Lung (tissue), 12 donors: ENCODE results near the gene STXBP5L. TPM values are rescaled to one million over a fixed set of nuclear protein-coding genes. Genes with fewer than 3 reads are reported as not detected.
"Not testable (repeated sequence)": the region's sequence is repeated elsewhere in the genome, so short reads cannot be mapped to it uniquely, and the experiment has no call there.

ENCODE experiments used
- ATAC-seq: fragments of 200-7000 bp; cut with Tn5 transposase; one replicate; pipeline ENCODE4 v1.9.1; 2020; ENCODE audit warnings: moderate number of reproducible peaks; ENCODE audit not compliant: insufficient read depth, low FRiP score
- DNase-seq, 3 donors: peaks; one replicate each; pipeline ENCODE4 v3.0.0-alpha.2; 2013 to 2017
- H3K27ac ChIP-seq, 2 donors: one replicate each; pipeline ENCODE4 v1.5.1; 2013; ENCODE audit warnings: mild to moderate bottlenecking in 2 of 2, moderate library complexity in 2 of 2, control low read depth in 1 of 2, inconsistent platforms in 1 of 2, low read depth in 1 of 2, low read length in 1 of 2
- H3K27me3 ChIP-seq, 3 donors: one replicate each; pipeline ENCODE4 v1.5.1; 2013; ENCODE audit warnings: low read length in 2 of 3; ENCODE audit not compliant: control insufficient read depth in 3 of 3, insufficient read depth in 3 of 3
- H3K36me3 ChIP-seq, 4 donors: one replicate each; pipeline ENCODE4 v1.5.1; 2013; ENCODE audit warnings: low read length in 4 of 4, mild to moderate bottlenecking in 1 of 4, moderate library complexity in 1 of 4; ENCODE audit not compliant: control insufficient read depth in 4 of 4, insufficient read depth in 4 of 4
- H3K4me1 ChIP-seq, 5 donors: one replicate each; pipeline ENCODE4 v1.5.1; 2013; ENCODE audit warnings: low read length in 5 of 5, mild to moderate bottlenecking in 2 of 5, moderate library complexity in 1 of 5; ENCODE audit not compliant: control insufficient read depth in 5 of 5, insufficient read depth in 5 of 5
- H3K4me3 ChIP-seq: one replicate; pipeline ENCODE4 v1.5.1; 2013; ENCODE audit warnings: mild to moderate bottlenecking, control low read depth, moderate library complexity
- H3K9ac ChIP-seq, 2 donors: one replicate each; pipeline ENCODE4 v1.5.1; 2013; ENCODE audit warnings: low read length in 2 of 2, control low read depth in 1 of 2; ENCODE audit not compliant: insufficient read depth in 1 of 2
- H3K9me3 ChIP-seq, 4 donors: one replicate each; pipeline ENCODE4 v1.5.1; 2013; ENCODE audit warnings: low read length in 3 of 4, mild to moderate bottlenecking in 1 of 4, moderate library complexity in 1 of 4; ENCODE audit not compliant: control insufficient read depth in 4 of 4, insufficient read depth in 3 of 4
- CTCF ChIP-seq: IDR thresholded peaks from 2 replicates; pipeline ENCODE4 v1.5.1; 2012; ENCODE audit warnings: mild to moderate bottlenecking; ENCODE audit errors: control extremely low read depth, extremely low read depth
- WGBS, 2 donors: extraction: QIAGEN DNeasy Blood & Tissue Kit; methylation state at CpG; one replicate each; pipeline ENCODE4 v1.1.7; 2013; 5-methylcytosine and 5-hydroxymethylcytosine counted together
- polyA plus RNA-seq, 2 donors: library from polyadenylated mRNA; stranded (reverse); fragments of 200-250 nt; gene quantifications; one replicate each; pipeline ENCODE4 v1.2.1, GENCODE V29; 2013
- total RNA-seq, 2 donors: library from RNA; depleted of rRNA in 1 of 2; stranded (reverse); fragments of >200 nt in 1 of 2; gene quantifications; one replicate each; pipeline ENCODE4 v1.2.1, GENCODE V29; 2014 to 2021
- donor health status: control.
- donor health status: control.
- donor health status: Bipolar disorder and iron deficiency.
- donor health status: healthy.
- donor health status: DM: yes; HTN: yes; CAD: no.

STXBP5L gene
- total and polyA plus RNA-seq, 4 donors, result 0.26 TPM; not detected in 3

GRCh38 chr3:121362035-121362734 lies 454.2 kb downstream of the STXBP5L start:
- 62 to 79% methylated on average over 2 of the region's 2 CpGs for WGBS, 2 donors
- no peaks in the 10 kb centered on the region for H3K36me3 ChIP-seq
- H3K4me3 ChIP-seq, result no peak overlapping the region
- TF ChIP-seq CTCF, result no peak
- H3K27me3 ChIP-seq, result no peaks in the 10 kb centered on the region
- no peaks in the 10 kb centered on the region for H3K4me1 ChIP-seq
- H3K9me3 ChIP-seq, result peaks cover 0 to 7% (median 3%) of the 10 kb centered on the region in 4 donors
- H3K27ac ChIP-seq, result no peak overlapping the region
- H3K9ac ChIP-seq, result no peak overlapping the region
- no peak for ATAC-seq
- DNase-seq, result no peak

- H3K4me1 ChIP-seq, H3K9ac ChIP-seq, ATAC-seq, H3K36me3 ChIP-seq, H3K4me3 ChIP-seq, H3K9me3 ChIP-seq, H3K27me3 ChIP-seq, H3K27ac ChIP-seq, DNase-seq: not testable (repeated sequence)
- WGBS, 2 donors, result 79 to 81% methylated on average over 3 of the region's 3 CpGs
Observed at GRCh38 chr3:121388308-121388707, 480.3 kb downstream of the STXBP5L start.

GRCh38 chr3:121395967-121396366 lies 488.0 kb downstream of the STXBP5L start:
- H3K36me3 ChIP-seq, H3K27me3 ChIP-seq, DNase-seq, H3K9me3 ChIP-seq, H3K27ac ChIP-seq, H3K4me1 ChIP-seq, H3K4me3 ChIP-seq, H3K9ac ChIP-seq, ATAC-seq: not testable (repeated sequence)
- WGBS, 2 donors, result 0% methylated on average over 1 of the region's 1 CpG; no CpG with 5 or more reads in 1 of the 2 donors

- H3K9me3 ChIP-seq, H3K4me1 ChIP-seq, DNase-seq, H3K4me3 ChIP-seq, H3K9ac ChIP-seq, ATAC-seq, H3K36me3 ChIP-seq, H3K27ac ChIP-seq, H3K27me3 ChIP-seq: not testable (repeated sequence)
- WGBS, 2 donors, result 78 to 88% methylated on average over 8 of the region's 8 CpGs
Observed at GRCh38 chr3:121398051-121398450, 490.0 kb downstream of the STXBP5L start.

GRCh38 chr3:121399820-121400219 lies 491.8 kb downstream of the STXBP5L start:
- H3K27me3 ChIP-seq, result no peaks in the 10 kb centered on the region
- ATAC-seq (no peak), DNase-seq (no peak)
- no peak for TF ChIP-seq CTCF
- no peak overlapping the region for H3K4me3 ChIP-seq
- H3K27ac ChIP-seq, result no peak overlapping the region
- H3K4me1 ChIP-seq, result no peaks in the 10 kb centered on the region
- no peaks in the 10 kb centered on the region for H3K9me3 ChIP-seq
- H3K9ac ChIP-seq, result no peak overlapping the region
- H3K36me3 ChIP-seq, result no peaks in the 10 kb centered on the region
